Effector CD4-positive, alpha-beta T cell (primary cell): ENCODE results near the gene CCDC12.

Source experiments
- DNase-seq: peaks from one replicate; pipeline ENCODE4 v3.0.0-alpha.2; 2020

Gene CCDC12

DNA sequence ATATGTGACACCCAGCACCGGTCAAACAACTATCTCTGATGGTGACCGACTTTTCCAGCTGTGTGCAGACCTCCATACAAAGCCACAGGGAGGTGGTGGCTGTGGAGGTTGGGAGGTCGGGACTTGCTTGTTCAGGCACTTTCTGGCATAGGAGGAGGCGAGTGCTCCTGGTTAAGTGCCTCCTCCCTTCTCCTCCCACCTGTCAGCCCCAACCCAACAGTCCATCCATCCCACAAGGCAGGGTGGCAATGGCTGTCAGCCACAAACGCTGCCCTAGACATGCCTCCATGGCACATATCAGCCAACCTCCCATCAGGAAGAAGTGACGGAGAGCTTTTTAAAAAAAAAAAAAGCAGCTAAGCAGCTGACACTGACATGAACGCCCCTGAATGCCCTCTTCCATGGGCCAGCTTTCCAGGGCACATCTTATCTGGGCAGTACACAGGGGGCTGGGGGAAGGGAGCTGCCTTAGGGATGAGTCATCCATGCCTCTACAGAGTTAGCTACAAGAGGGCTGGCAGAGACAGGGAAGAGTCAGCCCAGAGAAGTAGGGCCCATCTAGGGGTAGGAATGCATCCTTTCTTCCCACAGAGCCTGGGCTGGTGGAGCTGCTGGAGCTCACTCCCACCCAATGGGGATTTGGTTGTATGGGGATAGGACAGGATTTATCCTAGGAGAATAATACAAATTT, 41.2 kb downstream of the CCDC12 start:
- no peak for DNase-seq

DNA sequence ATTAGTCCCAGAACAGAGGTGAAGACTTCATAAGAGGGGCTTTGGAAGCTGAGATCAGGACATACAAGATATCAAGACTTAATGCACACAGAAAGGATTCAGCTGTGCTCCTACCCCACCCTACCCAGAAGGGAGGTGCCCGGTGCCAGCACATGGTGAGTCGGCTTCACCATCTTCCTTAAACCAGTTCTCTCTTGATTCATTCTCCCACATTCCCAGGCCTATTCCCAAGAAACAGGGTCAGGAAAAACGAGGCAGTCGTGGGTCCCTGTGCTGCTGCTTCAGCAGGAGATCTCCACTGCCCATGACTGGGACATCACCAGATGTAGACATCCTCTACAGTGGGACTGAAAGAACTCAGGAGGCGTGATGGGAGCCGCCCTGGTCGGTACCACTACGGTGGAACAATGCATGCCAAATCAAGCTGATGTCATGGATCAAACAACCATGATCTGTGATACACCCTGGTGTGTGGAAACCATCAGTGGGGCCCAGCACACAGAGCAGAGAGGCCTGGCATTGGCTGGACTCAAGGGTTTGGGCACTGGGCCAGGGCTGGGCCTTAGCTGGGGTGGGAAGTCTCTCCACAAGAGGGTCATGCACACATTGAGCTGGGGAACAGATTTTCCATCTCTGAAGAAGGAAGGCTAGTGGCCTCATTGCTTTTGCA, 41.9 kb downstream of the CCDC12 start:
- no peak for DNase-seq

DNA sequence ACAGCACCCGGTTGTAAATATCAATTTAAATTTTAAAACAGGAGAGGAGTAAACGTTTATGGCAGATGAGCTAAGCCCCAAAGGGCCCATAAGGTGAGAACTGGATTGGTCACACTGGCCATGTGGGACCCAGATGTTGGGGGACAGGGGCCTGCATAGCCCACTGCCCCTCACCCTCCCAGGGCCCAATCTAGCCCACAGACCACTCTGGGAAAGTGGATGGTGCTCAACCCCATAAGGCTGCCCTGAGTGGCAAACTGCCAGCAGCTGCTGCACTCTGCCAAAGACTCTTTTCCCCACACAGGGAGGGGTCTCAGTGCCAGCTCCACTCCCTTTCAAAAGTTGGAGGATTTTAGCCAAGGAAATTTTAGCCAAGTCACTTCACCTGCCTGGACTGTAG, 42.5 kb downstream of the CCDC12 start:
- DNase-seq, result no peak

DNA sequence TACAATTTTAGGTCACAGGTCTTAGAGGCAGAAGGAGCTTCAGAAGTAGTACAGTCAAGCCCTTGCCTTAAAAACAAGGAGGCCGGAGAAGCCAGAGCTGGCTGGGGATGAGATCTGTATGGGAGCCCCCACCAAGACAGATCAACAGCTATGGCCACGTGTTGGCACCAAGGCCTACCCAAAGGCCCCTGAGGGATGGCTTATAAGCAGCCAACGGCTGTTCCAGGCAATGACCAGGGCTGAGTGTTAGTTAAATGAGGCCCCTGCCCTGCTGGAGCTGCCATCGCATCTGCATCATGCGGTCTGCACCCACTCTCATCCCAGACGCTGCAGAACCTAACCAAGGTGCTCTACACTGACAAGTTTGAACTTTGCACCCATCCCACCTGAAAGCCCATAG, 43.3 kb downstream of the CCDC12 start:
- DNase-seq, result no peak

DNA sequence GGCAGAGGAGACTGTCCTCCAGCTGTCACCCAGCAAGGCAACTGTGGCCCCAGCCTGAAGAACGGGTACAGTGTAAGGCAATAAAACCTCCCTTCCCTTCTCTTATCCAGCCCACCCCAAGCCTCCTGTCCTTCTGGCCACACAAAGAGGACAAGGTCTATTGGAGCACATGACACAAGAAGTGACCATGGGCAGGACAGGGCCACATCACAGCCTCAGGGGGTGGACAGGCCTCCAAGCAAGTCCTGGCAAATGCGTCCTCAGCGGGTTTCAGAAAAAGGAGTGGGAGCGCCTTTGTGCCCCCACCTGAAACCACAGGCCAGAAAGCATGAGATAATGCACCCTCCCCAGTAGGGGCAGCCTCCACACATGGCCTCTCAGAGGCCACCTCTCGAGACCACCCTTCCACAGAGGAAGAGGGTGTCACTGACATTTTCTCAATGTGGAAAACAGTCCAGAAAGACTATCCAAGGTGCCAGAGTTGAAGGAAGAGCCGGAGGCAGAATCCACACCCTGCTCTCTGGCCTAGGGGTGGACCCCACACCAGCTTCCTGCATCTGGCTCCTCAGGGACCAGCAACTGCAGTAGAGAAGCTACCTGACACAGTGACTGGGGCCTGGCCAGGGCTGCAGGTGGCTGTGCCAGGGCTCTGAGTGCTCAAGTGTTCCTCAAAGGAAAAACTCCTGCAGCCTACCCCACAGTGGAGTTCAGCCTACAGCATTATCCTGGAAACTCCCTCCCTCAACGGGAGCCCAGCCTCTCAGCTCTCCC, 43.9 kb downstream of the CCDC12 start:
- no peak for DNase-seq

DNA sequence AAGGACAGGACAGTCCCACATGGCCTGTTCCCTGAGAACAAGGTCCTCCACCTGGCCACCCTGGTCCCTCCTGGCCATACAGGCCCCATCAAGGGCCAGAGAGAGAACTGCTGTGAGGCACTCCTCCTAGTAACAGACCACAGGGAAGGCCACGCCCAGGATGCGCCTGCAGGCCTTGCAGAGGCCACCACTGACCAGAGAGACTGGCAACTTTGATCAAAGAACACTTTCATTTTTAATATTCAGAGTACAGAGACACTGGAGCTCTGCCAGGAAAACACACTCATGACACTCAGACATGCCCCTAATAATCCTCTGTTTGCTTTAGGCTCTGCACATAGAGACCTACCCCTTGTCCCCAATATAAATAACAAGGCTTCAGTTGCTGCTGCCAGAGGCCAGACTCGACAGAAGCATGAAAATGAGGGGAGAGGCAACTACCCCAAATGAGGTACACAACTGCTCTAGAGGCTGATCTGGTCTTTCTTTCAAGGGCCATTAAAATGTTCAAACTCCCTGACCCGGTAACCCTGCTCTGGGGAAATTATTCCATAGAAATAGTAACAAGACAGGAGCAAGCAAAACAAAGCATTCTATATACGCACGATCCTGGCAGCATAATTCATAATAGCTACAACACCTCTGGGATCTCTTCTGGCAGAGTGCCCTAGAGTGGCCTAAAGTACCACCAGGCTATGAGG, 44.8 kb downstream of the CCDC12 start:
- no peak for DNase-seq

DNA sequence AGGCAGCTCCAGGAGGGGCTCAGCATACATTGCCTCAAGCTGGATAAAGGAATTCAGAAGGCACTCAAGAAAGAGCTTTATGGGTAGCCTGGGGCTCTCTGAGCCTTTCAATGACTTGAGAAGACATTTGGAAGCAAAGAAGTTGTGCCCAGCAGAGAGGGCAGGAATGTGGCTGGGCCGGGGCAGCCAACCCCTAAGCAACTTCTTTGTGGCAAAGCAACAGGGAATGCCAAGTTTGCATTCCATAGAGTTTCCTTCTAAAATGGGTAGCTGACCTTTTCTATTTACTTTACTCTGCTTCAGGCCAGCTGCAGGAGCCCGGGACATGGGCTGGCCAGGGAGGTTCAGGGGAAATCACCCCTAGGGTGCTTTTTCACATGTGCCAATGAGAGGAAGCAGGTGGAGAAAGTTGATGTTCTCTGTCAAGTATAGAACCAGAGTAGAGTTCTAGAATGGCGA, 45.6 kb downstream of the CCDC12 start:
- no peak for DNase-seq

DNA sequence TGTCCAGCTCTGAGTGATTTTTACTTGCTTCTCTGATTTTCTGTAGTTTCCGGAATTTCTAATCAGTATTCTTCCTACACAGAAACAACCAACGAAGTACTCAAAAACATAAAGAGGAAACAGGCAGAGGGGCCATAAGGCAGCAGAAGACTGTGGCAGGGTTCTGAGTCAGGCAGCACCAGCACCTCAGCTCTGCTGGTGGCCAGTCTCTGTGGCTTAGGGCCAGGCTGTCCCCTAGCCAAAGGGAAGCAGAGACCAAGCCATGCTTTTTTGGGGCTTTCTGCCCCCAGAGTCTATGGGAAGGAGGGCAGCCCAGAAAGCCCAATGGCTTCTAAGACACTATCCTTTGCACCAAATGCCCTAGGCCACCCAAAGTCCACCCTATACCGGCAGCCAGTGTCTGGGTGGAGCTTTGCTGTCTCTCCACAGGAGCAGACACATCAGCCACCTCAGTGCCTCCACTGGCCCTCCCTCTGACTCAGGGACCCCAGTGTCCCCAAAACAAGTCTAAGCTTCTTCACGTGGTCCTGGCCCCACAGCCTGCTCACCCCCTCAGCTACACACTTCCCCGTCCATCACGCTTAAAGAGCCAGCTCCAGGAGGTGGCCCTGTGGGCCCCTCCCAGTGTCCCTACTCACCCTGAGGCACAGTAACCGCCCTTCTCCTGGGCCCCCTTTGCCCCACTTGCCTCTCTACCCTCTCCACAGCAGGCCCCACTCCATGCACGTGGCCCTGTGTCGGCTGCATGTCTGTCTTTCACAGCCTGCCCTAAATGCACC, 46.2 kb downstream of the CCDC12 start:
- no peak for DNase-seq

DNA sequence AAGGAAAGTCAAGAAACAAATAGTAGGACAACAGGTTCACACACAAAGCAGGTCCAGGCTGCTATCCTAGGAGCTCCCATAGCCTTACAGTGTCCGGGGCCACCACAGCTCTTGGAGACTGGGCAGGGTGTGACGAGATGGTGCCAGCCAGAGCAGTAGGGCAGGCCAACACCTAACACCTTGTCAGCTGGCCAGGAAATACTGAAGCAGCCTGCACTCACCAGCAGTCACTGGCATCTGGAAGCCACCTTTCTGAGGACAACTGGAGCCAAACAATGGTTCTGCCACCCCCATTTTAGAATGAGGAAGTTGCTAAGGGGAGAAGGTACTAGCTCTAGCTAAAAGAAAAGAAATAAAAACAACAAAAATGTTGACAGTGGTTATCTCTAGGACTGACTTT, 47.2 kb downstream of the CCDC12 start:
- DNase-seq, result no peak

DNA sequence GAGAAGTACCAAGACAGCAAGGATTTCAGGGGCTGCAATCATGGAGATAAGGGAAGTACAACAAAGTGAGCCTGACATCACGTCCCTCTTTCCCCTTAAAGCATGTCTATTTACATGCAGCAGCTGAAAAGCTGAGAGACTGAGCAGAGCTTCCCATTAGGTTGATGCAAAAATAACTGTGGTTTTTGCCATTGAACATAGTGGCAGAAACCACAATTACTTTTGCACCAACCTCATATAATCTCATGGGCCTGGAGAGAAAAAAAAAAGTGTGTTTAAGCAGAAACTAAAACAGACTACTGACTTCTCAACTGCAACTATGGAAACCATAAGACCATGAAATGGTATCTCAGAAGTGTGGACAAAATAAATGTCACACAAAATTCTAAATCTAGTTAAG, 48.3 kb downstream of the CCDC12 start:
- no peak for DNase-seq

DNA sequence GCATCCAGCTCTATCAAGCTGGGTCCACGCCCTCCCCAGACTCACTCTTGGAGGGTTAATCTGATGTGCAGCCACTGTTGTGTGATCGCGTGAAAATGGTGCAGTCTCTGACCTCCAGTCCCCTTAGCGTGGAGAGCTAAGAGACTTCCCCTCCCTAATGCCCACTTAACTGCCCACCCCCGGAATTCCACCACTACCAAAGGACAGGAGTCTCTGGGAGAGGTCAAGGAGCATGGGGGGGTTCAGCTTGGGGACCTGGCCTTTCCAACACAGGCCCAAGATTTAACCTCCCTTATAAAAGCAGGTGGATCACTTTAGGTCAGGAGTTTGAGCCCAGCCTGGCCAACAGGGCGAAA, 48.8 kb downstream of the CCDC12 start:
- no peak for DNase-seq

DNA sequence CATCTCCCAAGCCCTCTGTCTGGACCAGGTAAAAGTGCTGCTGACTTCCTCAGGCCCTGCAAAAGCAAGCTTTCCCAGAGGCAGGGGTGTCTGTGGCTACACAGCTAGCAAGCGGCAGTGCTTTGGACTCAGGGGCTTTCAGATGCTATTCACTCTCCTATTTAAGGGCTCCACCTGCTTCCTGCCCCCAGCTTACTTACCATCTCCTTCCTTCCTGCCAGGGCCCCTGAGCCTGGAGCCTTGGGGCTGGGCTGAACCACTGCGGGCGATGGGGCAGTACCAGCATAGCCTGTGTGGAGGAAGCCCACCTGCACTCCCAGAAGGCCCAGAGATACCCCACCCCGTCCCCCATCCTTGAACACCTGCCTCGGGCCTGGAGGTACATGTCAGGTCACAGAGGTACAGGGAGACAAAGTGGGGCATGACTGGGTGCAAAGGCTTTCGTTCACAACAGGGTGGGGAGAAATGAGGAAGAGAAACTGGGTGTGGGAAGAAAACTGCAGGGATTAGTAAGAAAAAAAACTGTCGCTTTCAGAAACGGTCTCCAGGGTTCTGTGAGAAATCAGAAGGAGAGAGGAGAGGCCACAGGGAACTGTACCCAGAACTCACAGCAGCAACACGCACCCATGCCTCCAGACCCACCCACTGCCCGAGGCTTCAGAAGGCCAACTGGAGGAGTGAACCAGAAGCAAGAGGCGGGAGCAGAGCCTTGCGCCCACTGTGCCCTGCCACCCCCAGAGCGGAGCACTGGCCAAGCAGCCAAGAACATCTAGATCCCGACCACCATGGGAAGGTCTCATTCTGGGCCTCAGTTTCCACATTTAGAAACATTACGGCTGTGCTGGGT, 49.5 kb downstream of the CCDC12 start:
- DNase-seq, result no peak

DNA sequence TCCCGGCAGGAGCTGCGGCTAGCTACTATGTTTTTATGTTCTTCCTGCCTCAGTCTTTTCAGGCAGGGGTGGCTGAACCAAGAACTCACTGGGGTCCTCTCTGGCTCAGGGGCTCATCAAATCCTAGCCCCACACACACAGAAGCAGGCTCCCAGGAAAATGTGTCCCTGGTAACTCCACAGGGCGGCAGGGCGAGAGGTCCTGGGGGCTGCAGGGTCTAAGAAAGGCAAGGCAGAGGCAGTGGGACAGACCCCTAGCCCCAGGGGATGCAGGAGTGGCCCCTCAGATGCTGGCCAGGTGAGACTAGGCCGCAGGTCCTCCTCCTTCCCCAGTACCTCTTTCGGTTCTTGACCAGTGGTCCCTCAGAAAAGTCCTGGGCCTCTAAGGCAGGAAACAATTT, 50.1 kb downstream of the CCDC12 start:
- DNase-seq, result no peak

DNA sequence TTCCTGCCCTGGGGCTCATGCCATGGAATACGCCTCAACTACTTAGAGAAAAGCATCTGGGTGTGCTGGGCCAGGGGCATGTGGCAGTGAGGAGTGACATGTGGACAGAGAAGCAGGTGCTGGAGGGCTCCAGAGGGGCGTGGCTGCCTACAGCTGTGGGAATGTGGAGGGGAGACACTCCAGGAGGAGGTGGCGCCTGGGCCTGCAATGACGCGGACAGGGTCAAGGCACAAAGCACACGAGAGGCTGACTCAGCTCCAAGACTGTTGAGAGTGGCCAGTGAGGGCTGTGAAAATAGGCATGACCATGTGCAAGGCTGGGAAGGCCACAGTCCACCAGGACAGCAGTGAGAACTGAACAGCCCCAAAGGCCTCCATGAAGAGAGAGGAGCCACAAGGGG, 50.5 kb downstream of the CCDC12 start:
- no peak for DNase-seq

DNA sequence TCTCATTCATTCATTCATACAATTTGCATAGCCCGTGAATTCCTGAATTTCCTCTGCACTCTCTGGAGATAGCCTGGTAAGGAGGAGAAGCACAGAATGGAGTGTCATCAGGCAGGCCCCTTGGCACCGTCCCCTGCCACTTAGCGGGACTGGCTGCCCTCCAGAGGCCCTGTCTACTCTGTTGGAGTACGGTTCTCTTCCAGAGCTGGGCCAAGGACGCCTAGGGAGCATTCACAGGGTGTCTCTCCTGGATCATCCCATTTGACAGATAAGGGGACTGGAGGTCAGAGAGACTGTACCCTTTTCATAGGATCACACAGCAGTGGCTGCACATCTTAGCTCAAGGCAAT, 51.0 kb downstream of the CCDC12 start:
- no peak for DNase-seq

DNA sequence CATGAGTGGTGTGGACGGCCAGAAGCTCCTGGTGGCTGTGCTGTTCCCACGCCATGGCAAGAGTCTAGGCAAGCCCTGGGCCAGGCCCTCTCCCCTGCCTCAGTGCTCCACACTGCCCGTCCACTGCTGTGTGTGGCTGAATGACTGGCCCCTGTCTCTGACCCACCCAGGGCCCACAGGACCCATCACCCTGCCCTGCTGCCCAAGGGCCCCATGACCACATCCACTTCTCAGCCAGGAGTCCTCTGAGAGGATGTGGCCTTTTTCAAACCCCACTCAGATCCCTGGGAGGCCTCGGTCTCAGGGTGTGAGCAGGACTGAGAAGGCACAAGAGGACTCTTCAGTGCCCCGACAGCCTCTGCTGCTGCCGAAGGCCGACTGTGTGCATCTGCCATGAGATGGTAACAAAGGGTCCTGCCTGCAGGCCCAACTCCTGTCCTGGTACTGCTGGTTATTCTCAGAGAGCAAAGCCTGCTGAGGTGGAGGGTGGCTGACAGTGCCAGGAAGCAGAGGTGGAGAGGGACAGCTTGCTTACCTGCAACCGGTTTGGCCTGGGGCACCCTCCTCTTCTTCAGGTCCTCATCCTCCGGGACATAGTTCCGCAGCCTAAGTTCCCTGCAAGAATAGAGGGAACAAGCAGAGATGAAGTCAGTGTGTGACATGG, 51.5 kb downstream of the CCDC12 start:
- no peak for DNase-seq

DNA sequence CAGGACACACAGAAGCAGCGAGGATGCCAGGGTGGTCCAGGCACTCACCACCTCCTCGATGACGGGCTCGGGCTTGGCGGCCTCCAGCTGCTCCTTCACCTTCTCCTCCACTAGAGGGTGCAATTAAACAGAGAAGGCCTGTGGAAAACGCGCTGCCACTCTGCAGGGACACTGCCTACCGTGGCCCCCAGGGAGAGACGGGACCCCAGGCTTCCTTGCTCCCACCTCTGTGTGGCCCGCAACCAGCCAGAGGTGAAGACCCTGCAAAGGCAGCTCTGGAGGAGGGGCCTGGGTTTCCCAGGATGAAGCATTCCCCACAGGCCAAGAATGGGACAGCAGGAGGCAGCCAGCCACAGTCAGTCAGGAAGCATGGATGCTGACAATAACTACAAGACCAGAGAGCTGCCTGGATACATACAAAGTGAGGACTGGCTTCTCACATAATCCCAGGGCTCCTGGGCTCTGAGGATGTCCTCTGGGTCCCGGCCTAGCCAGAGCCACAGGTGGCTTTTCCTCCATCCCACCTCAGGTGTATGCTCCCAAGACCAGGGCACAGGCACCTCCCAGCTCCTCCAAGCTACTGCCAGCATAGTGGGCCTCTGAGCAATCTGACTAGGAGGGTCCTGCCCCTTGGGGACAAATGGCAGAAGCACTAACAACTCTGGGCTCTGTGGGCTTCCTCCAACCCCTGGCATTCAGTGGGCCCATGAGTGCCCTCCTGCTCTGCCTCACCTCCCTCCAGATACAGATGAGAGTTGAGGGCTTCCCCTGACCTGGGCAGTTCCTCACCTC, 52.8 kb downstream of the CCDC12 start:
- peak; percentile 14 for DNase-seq

DNA sequence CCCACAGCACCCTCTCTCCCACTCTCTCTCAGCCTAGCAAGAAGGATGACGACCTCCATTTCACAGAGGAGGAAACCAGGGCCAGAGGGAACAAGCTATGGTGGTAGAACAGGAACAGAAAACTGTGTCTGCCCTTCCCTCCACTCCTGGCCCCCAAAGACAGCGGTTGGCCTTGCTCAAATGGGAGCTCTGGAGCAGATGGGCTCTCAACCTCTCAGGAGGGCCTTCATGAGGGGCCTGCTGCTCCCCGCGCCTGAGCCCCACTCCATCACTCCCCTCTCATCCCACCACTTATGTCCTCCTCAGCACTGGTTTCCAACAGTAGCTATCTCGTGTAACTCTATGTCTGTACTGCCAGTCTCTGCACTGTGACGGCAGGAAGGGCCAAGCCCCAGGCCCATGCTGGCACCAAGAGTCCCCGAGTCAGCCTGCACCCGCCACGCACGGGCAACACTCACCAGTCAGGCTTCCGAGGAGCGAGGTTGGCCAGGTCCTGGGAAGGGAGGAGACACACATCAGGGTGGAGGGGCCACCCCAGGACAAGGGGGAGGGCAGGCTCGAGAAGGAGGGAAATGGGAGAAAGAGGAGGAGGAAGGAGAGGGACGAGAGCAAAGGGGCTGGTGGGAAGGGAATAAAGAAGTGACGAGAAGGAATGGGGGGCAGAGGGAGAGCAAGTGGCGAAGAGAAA, 53.5 kb downstream of the CCDC12 start:
- no peak for DNase-seq

DNA sequence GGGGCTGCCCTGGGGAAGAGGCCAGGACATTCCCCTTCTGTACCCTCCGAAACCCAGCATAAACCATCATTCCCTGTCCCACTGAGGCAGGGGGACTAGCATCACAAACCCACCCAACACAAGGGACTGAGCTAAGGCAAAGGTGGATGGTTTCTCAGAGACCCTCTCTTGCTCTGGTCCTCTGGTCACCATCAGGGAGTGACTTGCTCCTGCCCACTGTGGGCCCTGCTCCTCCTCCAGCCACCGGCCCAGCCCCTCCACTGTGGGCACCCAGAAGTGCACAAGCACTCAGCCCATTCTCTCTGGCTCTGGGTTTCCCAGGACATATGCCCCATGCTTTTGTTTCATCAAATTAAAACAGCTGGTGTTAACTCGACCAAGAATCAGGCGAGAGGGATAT, 54.1 kb downstream of the CCDC12 start:
- DNase-seq, result no peak

DNA sequence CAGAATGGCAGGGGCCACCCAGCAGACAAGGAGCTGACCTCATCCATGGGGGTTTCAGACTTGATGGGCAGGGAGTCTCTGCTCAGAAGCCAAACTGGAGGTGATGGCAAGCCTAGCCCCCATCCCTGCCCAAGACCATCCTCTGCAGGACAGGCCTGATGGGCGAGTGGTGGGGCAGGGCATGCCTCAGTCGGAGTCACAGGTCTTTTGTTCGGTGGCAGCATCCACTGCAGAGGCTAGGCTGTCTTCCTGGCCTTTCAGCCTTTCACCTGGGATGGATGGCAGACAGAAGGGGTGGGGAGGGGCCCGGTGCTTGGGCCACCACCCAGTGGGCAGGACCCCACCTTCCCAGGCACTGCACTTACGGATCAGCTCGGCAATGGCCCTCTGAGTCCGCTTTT, 54.7 kb downstream of the CCDC12 start:
- no peak for DNase-seq
